Breast epithelium (tissue), 4 donors: Measurements from ENCODE around the gene CHIT1. TPM values are rescaled to one million over a fixed set of nuclear protein-coding genes. Genes with fewer than 3 reads are reported as not detected.
A peak's percentile ranks its signal among the peaks of the same experiment; 100 is the strongest.

ENCODE experiments used
- DNase-seq, 2 donors: peaks; one replicate each; pipeline ENCODE4 v3.0.0-alpha.2; 2019; ENCODE audit warnings: low spot score in 2 of 2
- H3K27ac ChIP-seq, 2 donors: fragments of 200-600 bp; sonication (generic) in 1 of 2; one replicate each; pipeline ENCODE4 v1.5.1; 2016 to 2019; ENCODE audit warnings: mild to moderate bottlenecking in 1 of 2
- H3K27me3 ChIP-seq, 2 donors: fragments of 200-600 bp; sonication (generic) in 1 of 2; one replicate each; pipeline versions ENCODE4 v1.5.1 to v1.6.0; 2017 to 2019; ENCODE audit warnings: control low read depth in 1 of 2, mild to moderate bottlenecking in 1 of 2
- H3K36me3 ChIP-seq: fragments of 200-600 bp; one replicate; pipeline ENCODE4 v1.5.1; 2019
- H3K4me1 ChIP-seq, 2 donors: fragments of 200-600 bp; sonication (generic); one replicate each; pipeline ENCODE4 v1.5.1; 2016 to 2019; ENCODE audit warnings: control low read depth in 1 of 2
- H3K4me3 ChIP-seq, 3 donors: fragments of 200-600 bp; sonication (generic); 1 replicate in 2 of 3; 2 replicates in 1 of 3; pipeline ENCODE4 v1.5.1; 2016 to 2019; ENCODE audit warnings: mild to moderate bottlenecking in 3 of 3, moderate library complexity in 2 of 3
- H3K9me3 ChIP-seq, 2 donors: fragments of 200-600 bp; sonication (generic) in 1 of 2; one replicate each; pipeline ENCODE4 v1.5.1; 2016 to 2019; ENCODE audit warnings: control low read depth in 1 of 2
- CTCF ChIP-seq, 3 donors: fragments of 450-650 bp; IDR thresholded peaks; one replicate each; pipeline ENCODE4 v1.5.1; 2016 to 2017; ENCODE audit warnings: antibody characterized with exemption in 3 of 3, mild to moderate bottlenecking in 3 of 3, moderate library complexity in 3 of 3
- POLR2A ChIP-seq: fragments of 450-650 bp; IDR thresholded peaks from one replicate; pipeline ENCODE4 v1.6.1; 2016; ENCODE audit warnings: antibody characterized with exemption, mild to moderate bottlenecking, moderate library complexity
- POLR2AphosphoS5 ChIP-seq, 3 donors: sonication (generic); formaldehyde crosslinking; IDR thresholded peaks; one replicate each; pipeline ENCODE4 v1.6.1; 2017; ENCODE audit warnings: antibody characterized with exemption in 3 of 3
- intact Hi-C: fragments of 100-400 bp; cut with DNase I; formaldehyde crosslinking; loops from one replicate; pipeline ENCODE4 v1.15.1; 2023; ENCODE audit warnings: low total_unique reads
- total RNA-seq, 3 donors: library from RNA; depleted of rRNA; stranded (reverse); fragments of >200 nt; gene quantifications; one replicate each; pipeline ENCODE4 v1.1.0, GENCODE V29; 2016

Gene CHIT1
- total RNA-seq, 3 donors from 2014 or later, result 5.1 to 15.2 TPM; not detected in 1

DNA sequence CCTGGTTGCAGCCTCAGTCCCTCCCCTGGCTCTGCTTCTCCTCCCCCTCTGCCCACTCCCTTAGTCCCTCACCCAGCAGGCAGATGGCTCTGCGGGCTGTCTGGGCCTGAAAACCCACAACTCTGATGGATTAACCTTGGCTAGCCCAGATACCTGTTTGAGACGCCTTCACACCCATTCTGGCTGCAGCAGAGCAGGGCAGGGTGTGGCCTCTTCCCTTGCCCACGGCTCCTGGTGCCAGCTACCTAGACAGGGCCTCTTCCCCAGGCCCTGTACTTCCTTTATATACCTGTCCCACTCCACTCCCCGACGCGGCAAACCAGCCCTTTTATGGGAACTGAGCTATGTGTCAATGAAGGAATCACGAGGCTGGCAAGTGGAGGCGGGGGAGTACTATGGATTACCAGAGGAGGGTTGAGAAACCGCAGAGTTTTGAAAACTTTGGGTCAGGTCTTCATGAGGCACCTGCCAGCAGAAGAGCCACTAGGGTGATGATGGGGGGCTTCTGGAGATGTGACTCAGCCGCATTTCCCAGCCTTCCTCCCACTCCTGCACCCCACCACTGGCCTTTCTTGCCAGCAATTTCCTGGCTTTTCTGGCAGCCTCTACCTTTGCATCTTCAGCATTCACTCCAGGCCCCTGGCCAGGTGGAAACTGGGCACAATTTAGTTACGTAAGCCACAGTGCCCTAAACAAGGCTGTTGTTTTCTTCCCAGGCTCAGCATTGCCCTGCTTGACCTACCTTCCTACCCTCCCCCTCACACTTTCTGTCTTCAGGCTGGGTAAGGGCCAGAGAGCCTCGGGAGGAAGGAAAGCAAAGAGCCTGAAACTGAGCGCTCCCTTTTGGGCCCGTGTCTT lies 42.8 kb downstream of the CHIT1 start, which contains the start of gene CHI3L1:
Gene CHI3L1, minus strand, starts transcription at position 259 of the 858 bp plus-strand sequence. Its CDS starts 81 bp downstream, at position 178.
- Histone ChIP-seq H3K36me3 (no peaks in the 10 kb centered on the region), H3K4me1 (peaks cover 3 to 14% of the 10 kb centered on the region in 2 donors), H3K9me3 (no peaks in the 10 kb centered on the region), H3K27ac (peak within 1 kb of the TSS; percentile 86 to 93), H3K4me3 (peak within 1 kb of the TSS in 2 of 3 donors; percentile 22 to 65), H3K27me3 (no peaks in the 10 kb centered on the region)
- DNase-seq, result peak in 1 of 2 donors; percentile 89
- intact Hi-C loops, result no loop called here
- peak in 2 of 3 donors; percentile 53 to 66 for TF ChIP-seq POLR2AphosphoS5 (IDR thresholded peaks at IDR 0.05)
- peak; percentile 18 for TF ChIP-seq POLR2A
- peak in 1 of 3 donors; percentile 19 for TF ChIP-seq CTCF (IDR thresholded peaks at IDR 0.05)

DNA sequence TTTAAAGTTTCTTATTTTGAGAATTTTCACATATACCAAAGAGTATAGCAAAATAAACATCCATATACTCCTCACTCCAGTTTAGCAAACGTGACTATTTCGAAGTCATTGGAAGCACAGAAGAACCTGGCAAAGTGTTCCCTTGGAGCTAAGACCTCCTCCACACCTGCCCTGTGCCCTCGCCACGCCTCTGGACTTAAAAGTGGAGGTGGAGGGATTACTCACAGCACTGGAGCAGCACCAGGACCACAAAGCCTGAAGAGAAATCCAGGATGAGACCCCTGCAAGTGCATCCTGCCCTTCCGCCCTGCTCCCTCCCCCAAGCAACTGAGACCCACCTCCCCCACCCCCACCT lies 43.4 kb downstream of the CHIT1 start:
- Histone ChIP-seq H3K4me1 (peaks cover 3 to 14% of the 10 kb centered on the region in 2 donors), H3K4me3 (peak overlapping the region in 2 of 3 donors; percentile 22 to 65), H3K27ac (peak overlapping the region; percentile 86 to 93), H3K27me3 (no peaks in the 10 kb centered on the region), H3K36me3 (no peaks in the 10 kb centered on the region), H3K9me3 (no peaks in the 10 kb centered on the region)
- DNase-seq, result no peak
- no peak for TF ChIP-seq POLR2A
- no peak for TF ChIP-seq CTCF (IDR thresholded peaks at IDR 0.05)
- no peak for TF ChIP-seq POLR2AphosphoS5 (IDR thresholded peaks at IDR 0.05)
- intact Hi-C loops, result no loop called here

DNA sequence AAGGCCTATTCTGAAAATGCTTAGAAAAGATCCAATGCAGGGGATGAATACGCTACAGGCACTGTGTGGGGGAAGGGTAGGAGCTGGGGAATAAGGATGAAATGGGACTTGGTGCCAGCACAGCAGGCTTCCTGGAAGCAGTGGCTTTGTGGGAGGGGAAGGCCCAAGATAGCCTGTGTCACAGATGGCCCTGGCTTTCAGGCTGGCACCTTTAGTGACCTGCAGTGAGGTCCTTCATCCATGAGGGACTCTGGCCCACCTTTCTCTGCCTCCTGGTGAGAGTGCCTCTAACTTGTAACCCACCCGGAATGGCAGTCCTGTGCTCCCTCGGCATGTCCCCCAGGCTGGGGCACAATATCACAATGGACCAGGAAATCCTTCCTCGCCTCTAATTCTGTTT lies 43.9 kb downstream of the CHIT1 start:
- intact Hi-C loops, result no loop called here
- peaks cover 3 to 14% of the 10 kb centered on the region in 2 donors for H3K4me1 ChIP-seq
- peak overlapping the region; percentile 86 to 93 for H3K27ac ChIP-seq
- H3K9me3 ChIP-seq, result no peaks in the 10 kb centered on the region
- H3K27me3 ChIP-seq, result no peaks in the 10 kb centered on the region
- no peak for DNase-seq
- H3K4me3 ChIP-seq, result peak overlapping the region in 2 of 3 donors; percentile 16 to 65
- no peaks in the 10 kb centered on the region for H3K36me3 ChIP-seq
- TF ChIP-seq POLR2A (no peak), POLR2AphosphoS5 (IDR thresholded peaks at IDR 0.05) (no peak), CTCF (IDR thresholded peaks at IDR 0.05) (no peak)

- intact Hi-C loops, result no loop called here
- Histone ChIP-seq H3K36me3 (no peaks in the 10 kb centered on the region), H3K27ac (peak overlapping the region; percentile 86 to 93), H3K4me1 (peaks cover 0 to 14% of the 10 kb centered on the region in 2 donors), H3K9me3 (no peaks in the 10 kb centered on the region), H3K4me3 (peak overlapping the region in 2 of 3 donors; percentile 16 to 65), H3K27me3 (no peaks in the 10 kb centered on the region)
- no peak for TF ChIP-seq POLR2AphosphoS5 (IDR thresholded peaks at IDR 0.05)
- no peak for TF ChIP-seq POLR2A
- TF ChIP-seq CTCF (IDR thresholded peaks at IDR 0.05), result no peak
- DNase-seq, result no peak
Observed at GRCh38 chr1:203185061-203185461, 44.4 kb downstream of the CHIT1 start.

- no peaks in the 10 kb centered on the region for H3K9me3 ChIP-seq
- H3K4me3 ChIP-seq, result peak overlapping the region in 1 of 3 donors; percentile 65
- H3K27ac ChIP-seq, result peak overlapping the region; percentile 86 to 93
- no peaks in the 10 kb centered on the region for H3K27me3 ChIP-seq
- peak in 1 of 2 donors; percentile 28 for DNase-seq
- intact Hi-C loops, result no loop called here
- H3K36me3 ChIP-seq, result no peaks in the 10 kb centered on the region
- TF ChIP-seq CTCF (IDR thresholded peaks at IDR 0.05), result no peak
- no peak for TF ChIP-seq POLR2A
- no peak for TF ChIP-seq POLR2AphosphoS5 (IDR thresholded peaks at IDR 0.05)
- peaks cover 0 to 14% of the 10 kb centered on the region in 2 donors for H3K4me1 ChIP-seq
Observed at GRCh38 chr1:203184467-203184866, 45.0 kb downstream of the CHIT1 start.
